HepG2 (cell line): ENCODE measurements around the gene IL27RA. TPM values are rescaled to one million over a fixed set of nuclear protein-coding genes. Genes with fewer than 3 reads are reported as not detected.

Experiments
- ETV5 ChIP-seq: IDR thresholded peaks from 2 replicates; pipeline ENCODE4 v1.6.1; 2018; ENCODE audit warnings: missing biosample characterization, missing genetic modification reagents, inconsistent platforms, borderline replicate concordance
- HOXA5 ChIP-seq: sonication (generic); formaldehyde crosslinking; IDR thresholded peaks from 2 replicates; pipeline ENCODE4 v1.4.0; 2020; ENCODE audit warnings: missing genetic modification reagents
- KLF12 ChIP-seq: sonication (generic); formaldehyde crosslinking; IDR thresholded peaks from 2 replicates; pipeline ENCODE4 v1.4.0; 2020; ENCODE audit warnings: missing genetic modification reagents, borderline replicate concordance
- KMT2B ChIP-seq: IDR thresholded peaks from 2 replicates; pipeline ENCODE4 v1.6.1; 2016; ENCODE audit warnings: missing genetic modification reagents, missing compliant biosample characterization
- NFKB2 ChIP-seq: sonication (generic); formaldehyde crosslinking; IDR thresholded peaks from 2 replicates; pipeline ENCODE4 v1.4.0; 2020; ENCODE audit warnings: missing genetic modification reagents, borderline replicate concordance
- ONECUT2 ChIP-seq: sonication (generic); formaldehyde crosslinking; IDR thresholded peaks from 2 replicates; pipeline ENCODE4 v1.4.0; 2020; ENCODE audit warnings: missing genetic modification reagents
- ZFP36L2 ChIP-seq: sonication (generic); formaldehyde crosslinking; IDR thresholded peaks from 2 replicates; pipeline ENCODE4 v1.4.0; 2020; ENCODE audit warnings: missing genetic modification reagents
- ZIK1 ChIP-seq: sonication (generic); formaldehyde crosslinking; IDR thresholded peaks from 2 replicates; pipeline ENCODE4 v1.5.0; 2020; ENCODE audit warnings: mild to moderate bottlenecking, low read depth, missing genetic modification reagents, borderline replicate concordance
- ZNF776 ChIP-seq: sonication (generic); formaldehyde crosslinking; IDR thresholded peaks from 2 replicates; pipeline ENCODE4 v1.4.0; 2020; ENCODE audit warnings: mild to moderate bottlenecking, missing genetic modification reagents
- ZZZ3 ChIP-seq: sonication (generic); formaldehyde crosslinking; IDR thresholded peaks from 2 replicates; pipeline ENCODE4 v1.4.0; 2020; ENCODE audit warnings: missing genetic modification reagents, mild to moderate bottlenecking, borderline replicate concordance
- polyA plus RNA-seq, 8 experiments: library from polyadenylated mRNA; depleted of rRNA in 3 of 8; stranded (reverse) in 7 of 8; unstranded in 1 of 8; fragments of >200 nt; fragmentation: Illumina TruSeq in 4 of 8; extraction: Trizol in 4 of 8; gene quantifications; 2 replicates each; pipeline versions ENCODE4 v1.2.1 to v1.2.3, GENCODE V29; 2011 to 2016; ENCODE audit warnings: low read depth in 4 of 8, missing spikeins in 1 of 8, mixed read lengths in 1 of 8; ENCODE audit not compliant: insufficient read depth in 1 of 8
- total RNA-seq, 5 experiments: library from RNA; depleted of rRNA; stranded (reverse); fragments of >200 nt; fragmentation: Illumina TruSeq; extraction: Trizol; gene quantifications; 2 replicates each; pipeline ENCODE4 v1.2.3, GENCODE V29; 2016; ENCODE audit warnings: low read depth in 1 of 5
- TF ChIP-seq, protein P1 (sequence below): sonication (generic); formaldehyde crosslinking; IDR thresholded peaks from 2 replicates; pipeline ENCODE4 v1.5.1; 2020; ENCODE audit warnings: mild to moderate bottlenecking, missing genetic modification reagents
- TF ChIP-seq, protein P2 (sequence below): sonication (generic); formaldehyde crosslinking; IDR thresholded peaks from 2 replicates; pipeline ENCODE4 v1.4.0; 2020; ENCODE audit warnings: missing genetic modification reagents
- TF ChIP-seq, protein P3 (sequence below): sonication (generic); formaldehyde crosslinking; IDR thresholded peaks from 2 replicates; pipeline ENCODE4 v1.4.0; 2020; ENCODE audit warnings: mild to moderate bottlenecking, missing genetic modification reagents
- TF ChIP-seq, protein P4 (sequence below): sonication (generic); formaldehyde crosslinking; IDR thresholded peaks from 2 replicates; pipeline ENCODE4 v1.4.0; 2020; ENCODE audit warnings: missing genetic modification reagents
- TF ChIP-seq, protein P5 (sequence below): fragments of 450-650 bp; IDR thresholded peaks from 2 replicates; pipeline ENCODE4 v1.6.1; 2017; ENCODE audit warnings: mild to moderate bottlenecking

The IL27RA gene
- total and polyA plus RNA-seq, 2 of the 13 experiments (the other 11 are each of a cell fraction or from before 2014, with no cell fraction given): 3.5 to 8.1 TPM

DNA sequence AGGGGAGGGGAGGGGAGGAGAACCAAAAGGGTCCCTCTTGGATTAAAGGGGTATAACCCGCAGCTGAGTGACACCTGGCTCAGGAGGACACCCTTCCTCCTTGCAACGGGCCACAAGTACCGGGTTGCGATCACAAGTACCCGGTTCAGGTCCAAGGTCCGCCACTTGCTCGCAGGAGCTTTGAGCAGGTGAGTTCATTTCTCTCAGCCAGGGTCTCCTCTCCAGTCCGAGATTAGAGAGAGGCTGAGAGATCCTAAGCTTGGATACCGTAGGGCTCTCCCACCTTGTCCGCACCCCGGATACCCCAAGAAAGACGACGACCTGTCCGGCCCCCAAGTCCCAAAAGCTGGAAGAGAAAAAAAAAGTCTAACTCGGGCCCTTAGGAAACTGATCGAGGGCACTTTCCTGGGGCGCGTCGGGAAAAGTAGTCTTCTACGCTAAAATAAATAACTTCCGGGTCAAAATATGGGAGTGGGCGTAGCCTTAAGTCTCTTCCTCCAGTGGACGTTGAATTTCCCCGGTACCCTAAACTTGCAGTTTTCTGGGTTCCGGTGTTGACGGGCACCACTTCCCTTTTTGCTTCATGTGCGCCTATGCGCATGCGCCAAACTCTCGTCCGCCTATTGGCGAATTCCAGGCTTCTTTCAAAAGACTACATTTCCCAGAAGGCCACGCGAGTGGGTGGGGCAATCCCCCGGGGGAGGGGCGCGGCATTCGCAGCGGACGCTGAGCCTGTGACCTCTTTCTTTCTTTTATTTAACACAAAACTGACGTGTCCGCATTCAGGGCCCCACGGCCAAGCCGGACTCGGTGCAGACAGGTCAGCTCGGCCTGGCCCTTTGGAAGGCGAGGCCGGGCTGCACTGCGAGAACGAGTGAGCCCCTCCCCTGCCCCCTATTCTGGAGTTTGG, 49.6 kb downstream of the IL27RA start (continued):
- TF ChIP-seq, protein P1, sequence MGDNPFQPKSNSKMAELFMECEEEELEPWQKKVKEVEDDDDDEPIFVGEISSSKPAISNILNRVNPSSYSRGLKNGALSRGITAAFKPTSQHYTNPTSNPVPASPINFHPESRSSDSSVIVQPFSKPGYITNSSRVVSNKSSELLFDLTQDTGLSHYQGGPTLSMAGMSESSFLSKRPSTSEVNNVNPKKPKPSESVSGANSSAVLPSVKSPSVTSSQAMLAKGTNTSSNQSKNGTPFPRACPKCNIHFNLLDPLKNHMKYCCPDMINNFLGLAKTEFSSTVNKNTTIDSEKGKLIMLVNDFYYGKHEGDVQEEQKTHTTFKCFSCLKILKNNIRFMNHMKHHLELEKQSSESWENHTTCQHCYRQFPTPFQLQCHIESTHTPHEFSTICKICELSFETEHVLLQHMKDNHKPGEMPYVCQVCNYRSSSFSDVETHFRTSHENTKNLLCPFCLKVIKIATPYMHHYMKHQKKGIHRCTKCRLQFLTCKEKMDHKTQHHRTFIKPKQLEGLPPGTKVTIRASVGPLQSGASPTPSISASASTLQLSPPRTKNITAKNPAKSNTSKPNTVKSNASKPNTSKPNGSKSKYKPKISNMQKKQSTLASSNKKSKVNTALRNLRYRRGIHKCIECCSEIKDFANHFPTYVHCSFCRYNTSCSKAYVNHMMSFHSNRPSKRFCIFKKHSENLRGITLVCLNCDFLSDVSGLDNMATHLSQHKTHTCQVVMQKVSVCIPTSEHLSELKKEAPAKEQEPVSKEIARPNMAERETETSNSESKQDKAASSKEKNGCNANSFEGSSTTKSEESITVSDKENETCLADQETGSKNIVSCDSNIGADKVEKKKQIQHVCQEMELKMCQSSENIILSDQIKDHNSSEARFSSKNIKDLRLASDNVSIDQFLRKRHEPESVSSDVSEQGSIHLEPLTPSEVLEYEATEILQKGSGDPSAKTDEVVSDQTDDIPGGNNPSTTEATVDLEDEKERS (CRISPR knock-in tag): no peak
- TF ChIP-seq HOXA5 (CRISPR knock-in tag) (no peak; the same call in 1 of the 2 replicates), ONECUT2 (CRISPR knock-in tag) (no peak), NFKB2 (CRISPR knock-in tag) (no peak; the same call in 1 of the 2 replicates), ZIK1 (0 out of 2 replicates have a peak, but pooled peaks have one; percentile 28), KMT2B (peak; percentile 68), ZNF776 (no peak), ETV5 (CRISPR knock-in tag) (peak; percentile 85), KLF12 (peak; percentile 77; the same call in 1 of the 2 replicates), ZZZ3 (CRISPR knock-in tag) (no peak), ZFP36L2 (CRISPR knock-in tag) (no peak)
- TF ChIP-seq, protein P2, sequence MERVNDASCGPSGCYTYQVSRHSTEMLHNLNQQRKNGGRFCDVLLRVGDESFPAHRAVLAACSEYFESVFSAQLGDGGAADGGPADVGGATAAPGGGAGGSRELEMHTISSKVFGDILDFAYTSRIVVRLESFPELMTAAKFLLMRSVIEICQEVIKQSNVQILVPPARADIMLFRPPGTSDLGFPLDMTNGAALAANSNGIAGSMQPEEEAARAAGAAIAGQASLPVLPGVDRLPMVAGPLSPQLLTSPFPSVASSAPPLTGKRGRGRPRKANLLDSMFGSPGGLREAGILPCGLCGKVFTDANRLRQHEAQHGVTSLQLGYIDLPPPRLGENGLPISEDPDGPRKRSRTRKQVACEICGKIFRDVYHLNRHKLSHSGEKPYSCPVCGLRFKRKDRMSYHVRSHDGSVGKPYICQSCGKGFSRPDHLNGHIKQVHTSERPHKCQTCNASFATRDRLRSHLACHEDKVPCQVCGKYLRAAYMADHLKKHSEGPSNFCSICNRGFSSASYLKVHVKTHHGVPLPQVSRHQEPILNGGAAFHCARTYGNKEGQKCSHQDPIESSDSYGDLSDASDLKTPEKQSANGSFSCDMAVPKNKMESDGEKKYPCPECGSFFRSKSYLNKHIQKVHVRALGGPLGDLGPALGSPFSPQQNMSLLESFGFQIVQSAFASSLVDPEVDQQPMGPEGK (CRISPR knock-in tag): peak; percentile 70; the same call in 1 of the 2 replicates
- TF ChIP-seq, protein P3, sequence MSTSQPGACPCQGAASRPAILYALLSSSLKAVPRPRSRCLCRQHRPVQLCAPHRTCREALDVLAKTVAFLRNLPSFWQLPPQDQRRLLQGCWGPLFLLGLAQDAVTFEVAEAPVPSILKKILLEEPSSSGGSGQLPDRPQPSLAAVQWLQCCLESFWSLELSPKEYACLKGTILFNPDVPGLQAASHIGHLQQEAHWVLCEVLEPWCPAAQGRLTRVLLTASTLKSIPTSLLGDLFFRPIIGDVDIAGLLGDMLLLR: no peak
- TF ChIP-seq, protein P4, sequence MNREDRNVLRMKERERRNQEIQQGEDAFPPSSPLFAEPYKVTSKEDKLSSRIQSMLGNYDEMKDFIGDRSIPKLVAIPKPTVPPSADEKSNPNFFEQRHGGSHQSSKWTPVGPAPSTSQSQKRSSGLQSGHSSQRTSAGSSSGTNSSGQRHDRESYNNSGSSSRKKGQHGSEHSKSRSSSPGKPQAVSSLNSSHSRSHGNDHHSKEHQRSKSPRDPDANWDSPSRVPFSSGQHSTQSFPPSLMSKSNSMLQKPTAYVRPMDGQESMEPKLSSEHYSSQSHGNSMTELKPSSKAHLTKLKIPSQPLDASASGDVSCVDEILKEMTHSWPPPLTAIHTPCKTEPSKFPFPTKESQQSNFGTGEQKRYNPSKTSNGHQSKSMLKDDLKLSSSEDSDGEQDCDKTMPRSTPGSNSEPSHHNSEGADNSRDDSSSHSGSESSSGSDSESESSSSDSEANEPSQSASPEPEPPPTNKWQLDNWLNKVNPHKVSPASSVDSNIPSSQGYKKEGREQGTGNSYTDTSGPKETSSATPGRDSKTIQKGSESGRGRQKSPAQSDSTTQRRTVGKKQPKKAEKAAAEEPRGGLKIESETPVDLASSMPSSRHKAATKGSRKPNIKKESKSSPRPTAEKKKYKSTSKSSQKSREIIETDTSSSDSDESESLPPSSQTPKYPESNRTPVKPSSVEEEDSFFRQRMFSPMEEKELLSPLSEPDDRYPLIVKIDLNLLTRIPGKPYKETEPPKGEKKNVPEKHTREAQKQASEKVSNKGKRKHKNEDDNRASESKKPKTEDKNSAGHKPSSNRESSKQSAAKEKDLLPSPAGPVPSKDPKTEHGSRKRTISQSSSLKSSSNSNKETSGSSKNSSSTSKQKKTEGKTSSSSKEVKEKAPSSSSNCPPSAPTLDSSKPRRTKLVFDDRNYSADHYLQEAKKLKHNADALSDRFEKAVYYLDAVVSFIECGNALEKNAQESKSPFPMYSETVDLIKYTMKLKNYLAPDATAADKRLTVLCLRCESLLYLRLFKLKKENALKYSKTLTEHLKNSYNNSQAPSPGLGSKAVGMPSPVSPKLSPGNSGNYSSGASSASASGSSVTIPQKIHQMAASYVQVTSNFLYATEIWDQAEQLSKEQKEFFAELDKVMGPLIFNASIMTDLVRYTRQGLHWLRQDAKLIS (CRISPR knock-in tag): no peak
- TF ChIP-seq, protein P5, sequence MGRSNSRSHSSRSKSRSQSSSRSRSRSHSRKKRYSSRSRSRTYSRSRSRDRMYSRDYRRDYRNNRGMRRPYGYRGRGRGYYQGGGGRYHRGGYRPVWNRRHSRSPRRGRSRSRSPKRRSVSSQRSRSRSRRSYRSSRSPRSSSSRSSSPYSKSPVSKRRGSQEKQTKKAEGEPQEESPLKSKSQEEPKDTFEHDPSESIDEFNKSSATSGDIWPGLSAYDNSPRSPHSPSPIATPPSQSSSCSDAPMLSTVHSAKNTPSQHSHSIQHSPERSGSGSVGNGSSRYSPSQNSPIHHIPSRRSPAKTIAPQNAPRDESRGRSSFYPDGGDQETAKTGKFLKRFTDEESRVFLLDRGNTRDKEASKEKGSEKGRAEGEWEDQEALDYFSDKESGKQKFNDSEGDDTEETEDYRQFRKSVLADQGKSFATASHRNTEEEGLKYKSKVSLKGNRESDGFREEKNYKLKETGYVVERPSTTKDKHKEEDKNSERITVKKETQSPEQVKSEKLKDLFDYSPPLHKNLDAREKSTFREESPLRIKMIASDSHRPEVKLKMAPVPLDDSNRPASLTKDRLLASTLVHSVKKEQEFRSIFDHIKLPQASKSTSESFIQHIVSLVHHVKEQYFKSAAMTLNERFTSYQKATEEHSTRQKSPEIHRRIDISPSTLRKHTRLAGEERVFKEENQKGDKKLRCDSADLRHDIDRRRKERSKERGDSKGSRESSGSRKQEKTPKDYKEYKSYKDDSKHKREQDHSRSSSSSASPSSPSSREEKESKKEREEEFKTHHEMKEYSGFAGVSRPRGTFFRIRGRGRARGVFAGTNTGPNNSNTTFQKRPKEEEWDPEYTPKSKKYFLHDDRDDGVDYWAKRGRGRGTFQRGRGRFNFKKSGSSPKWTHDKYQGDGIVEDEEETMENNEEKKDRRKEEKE: no peak
